Measurements from ENCODE around the gene EMC1.

GRCh38 chr1:19222979-19223824 lies 28.1 kb downstream of the EMC1 start:
- TF ChIP-seq POLR2AphosphoS5 (IDR thresholded peaks at IDR 0.05) (no peak), EP300 (conservative IDR thresholded peaks at IDR 0.05; ENCODE audit: poor library complexity, severe bottlenecking) (no peak), CTCF (IDR thresholded peaks at IDR 0.05; ENCODE audit: poor library complexity, severe bottlenecking) (no peak), TAF1 (IDR thresholded peaks at IDR 0.05; ENCODE audit: low read depth) (no peak), RAD21 (conservative IDR thresholded peaks at IDR 0.05) (no peak), EZH2 (IDR thresholded peaks at IDR 0.05; ENCODE audit: borderline replicate concordance, insufficient read depth, low read length, poor library complexity, severe bottlenecking) (no peak)

Measured in neural cell (in vitro differentiated cells).